Epithelial cell of esophagus (primary cell): ENCODE data around the gene ALK.

Experiments used
- DNase-seq: peaks from one replicate; pipeline ENCODE4 v3.0.0; 2010; ENCODE audit warnings: low read depth
- H3K4me3 ChIP-seq: 2 replicates; pipeline ENCODE4 v1.5.1; 2011; ENCODE audit warnings: mild to moderate bottlenecking, low read length, control low read depth
- TF ChIP-seq, protein P1 (sequence below): IDR thresholded peaks from 2 replicates; pipeline ENCODE4 v1.5.1; 2011; ENCODE audit warnings: low read depth, mild to moderate bottlenecking, low read length, control low read depth, inconsistent platforms; ENCODE audit not compliant: insufficient read depth; ENCODE audit errors: missing control alignments

The ALK gene

DNA sequence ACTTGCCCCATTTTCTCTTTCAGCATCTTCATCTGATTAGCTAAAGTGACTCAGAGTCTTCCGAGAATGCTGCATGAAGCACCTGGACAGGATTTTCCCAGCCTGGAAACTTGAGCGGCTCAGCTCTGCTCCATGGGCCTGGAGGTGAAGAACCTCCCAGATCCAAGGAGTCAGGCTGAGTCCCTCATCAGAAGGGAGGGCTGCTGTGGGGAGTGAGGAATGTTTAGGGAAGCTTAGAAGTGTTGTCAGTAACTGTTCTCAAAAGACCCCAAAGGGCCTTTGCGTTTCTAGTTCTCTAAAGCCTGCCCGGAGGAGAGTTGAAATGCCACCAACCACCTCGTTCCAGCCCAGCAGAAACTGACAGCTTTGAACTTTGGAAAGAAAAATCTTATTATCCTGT, 649.1 kb downstream of the ALK start:
- DNase-seq: peak; percentile 20
- no peak overlapping the region for H3K4me3 ChIP-seq
- TF ChIP-seq, protein P1, sequence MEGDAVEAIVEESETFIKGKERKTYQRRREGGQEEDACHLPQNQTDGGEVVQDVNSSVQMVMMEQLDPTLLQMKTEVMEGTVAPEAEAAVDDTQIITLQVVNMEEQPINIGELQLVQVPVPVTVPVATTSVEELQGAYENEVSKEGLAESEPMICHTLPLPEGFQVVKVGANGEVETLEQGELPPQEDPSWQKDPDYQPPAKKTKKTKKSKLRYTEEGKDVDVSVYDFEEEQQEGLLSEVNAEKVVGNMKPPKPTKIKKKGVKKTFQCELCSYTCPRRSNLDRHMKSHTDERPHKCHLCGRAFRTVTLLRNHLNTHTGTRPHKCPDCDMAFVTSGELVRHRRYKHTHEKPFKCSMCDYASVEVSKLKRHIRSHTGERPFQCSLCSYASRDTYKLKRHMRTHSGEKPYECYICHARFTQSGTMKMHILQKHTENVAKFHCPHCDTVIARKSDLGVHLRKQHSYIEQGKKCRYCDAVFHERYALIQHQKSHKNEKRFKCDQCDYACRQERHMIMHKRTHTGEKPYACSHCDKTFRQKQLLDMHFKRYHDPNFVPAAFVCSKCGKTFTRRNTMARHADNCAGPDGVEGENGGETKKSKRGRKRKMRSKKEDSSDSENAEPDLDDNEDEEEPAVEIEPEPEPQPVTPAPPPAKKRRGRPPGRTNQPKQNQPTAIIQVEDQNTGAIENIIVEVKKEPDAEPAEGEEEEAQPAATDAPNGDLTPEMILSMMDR: no peak

DNA sequence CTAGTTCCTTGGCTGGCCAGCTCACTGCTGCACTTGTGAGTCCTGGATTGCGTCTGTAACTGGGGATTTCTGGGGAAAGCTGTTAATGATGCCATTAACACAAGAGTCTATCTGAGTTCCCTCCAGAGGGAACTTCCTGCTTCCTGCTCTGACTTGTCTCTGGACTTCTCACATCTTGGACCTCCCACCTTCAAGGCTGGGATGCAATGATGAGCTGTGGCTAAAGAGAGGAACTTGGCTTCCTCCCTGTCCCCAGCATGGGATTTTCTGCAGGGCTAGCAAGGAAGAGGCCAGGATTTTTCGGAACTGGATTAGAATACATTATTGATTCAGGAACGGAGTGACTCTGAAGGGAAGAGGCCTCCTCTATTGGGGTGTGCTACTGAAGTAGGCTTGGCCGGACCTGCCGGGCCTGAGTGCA, 650.7 kb downstream of the ALK start:
- TF ChIP-seq, protein P1: no peak
- H3K4me3 ChIP-seq: no peak overlapping the region
- DNase-seq: peak; percentile 68

DNA sequence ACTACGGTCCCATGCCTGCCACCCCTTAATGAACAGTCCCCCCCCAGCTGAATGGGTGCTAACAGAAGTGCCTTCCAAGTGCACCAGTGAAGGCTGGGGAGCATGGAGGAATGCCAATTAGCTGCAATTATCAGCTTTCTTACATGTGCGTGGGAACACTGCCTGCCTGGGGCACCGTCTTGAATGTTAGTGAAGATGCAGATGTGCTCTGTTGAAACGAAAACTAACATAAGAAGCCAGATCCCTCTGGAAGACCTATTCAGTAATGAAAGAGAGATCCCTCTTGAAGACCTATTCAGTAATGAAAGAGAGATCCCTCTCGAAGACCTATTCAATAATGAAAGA, 651.6 kb downstream of the ALK start:
- TF ChIP-seq, protein P1: no peak
- no peak for DNase-seq

DNA sequence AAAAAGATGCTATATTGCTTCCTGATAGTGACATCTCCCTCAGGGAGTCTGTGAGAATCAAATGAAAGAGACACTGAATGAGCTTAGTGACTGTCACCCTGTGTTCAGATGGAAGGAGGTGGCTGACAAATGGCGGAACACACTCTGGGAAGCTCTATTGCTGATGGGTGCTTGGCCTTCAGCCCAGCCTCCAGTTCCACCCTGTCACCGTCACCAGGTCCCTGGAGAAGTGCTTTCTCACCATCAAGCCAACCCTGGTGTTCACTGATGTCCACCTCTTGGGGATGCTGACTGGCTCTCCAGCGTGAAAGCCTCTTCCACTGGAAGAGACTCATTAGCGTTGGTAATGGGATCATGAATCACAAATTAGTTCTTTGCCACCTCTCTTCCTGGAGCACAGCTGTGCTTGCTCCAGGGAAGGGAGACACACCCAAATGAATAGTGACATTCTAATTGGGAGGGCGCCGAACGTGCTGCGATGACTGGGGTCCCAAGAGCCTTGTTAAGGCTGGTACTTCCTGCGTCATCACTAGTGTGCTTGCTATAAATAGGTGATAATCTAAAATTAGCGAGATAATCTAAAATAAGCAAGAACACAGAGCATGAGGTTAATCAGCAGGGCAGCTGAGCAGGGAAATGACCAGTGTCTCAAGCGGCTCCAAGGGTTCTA, 652.2 kb downstream of the ALK start:
- TF ChIP-seq, protein P1: no peak
- no peak for DNase-seq
- no peak overlapping the region for H3K4me3 ChIP-seq

More for the DNA sequence above, 651.6 kb downstream of the ALK start:
- H3K4me3 ChIP-seq: no peak overlapping the region

DNA sequence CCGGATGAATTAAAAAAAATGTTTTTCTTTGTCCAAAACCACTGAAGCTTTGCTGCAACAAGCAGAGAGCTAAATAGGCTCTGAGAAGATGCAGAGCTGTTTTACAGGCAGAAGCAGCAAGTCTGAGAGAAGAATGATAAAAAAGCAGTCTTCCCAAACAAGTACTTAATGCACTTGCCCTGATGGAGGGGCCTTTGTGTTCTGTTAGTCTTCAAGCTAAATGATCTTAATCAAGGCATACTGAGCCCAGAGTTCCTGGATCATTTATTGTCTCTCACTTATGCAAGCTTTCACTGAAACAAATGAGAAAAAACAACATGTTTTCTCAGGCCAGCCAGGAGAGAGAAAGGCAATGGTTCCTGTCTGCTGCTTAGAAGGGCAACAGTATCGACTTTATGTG, 653.7 kb downstream of the ALK start:
- no peak overlapping the region for H3K4me3 ChIP-seq
- TF ChIP-seq, protein P1: no peak
- no peak for DNase-seq

DNA sequence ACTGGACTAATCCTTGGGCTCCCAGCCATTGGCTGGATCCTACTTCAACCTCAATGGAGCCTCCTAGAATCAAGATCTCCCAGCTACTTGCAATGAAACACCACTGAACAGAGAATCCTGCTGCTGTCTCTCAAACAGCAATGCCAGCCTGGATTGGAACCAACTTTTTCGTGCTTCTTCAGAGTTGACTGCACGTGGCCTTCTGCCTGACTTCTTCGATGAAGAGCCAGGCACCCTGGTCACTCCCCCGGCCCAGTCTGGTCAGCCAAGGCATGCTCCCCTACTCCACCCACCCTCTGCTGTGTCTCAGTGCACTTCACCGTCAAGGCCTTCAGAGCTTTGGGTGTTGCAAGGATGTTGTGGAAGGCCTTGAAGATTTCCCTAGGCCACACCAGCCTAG, 657.5 kb downstream of the ALK start:
- DNase-seq: no peak
- no peak overlapping the region for H3K4me3 ChIP-seq
- TF ChIP-seq, protein P1: no peak

DNA sequence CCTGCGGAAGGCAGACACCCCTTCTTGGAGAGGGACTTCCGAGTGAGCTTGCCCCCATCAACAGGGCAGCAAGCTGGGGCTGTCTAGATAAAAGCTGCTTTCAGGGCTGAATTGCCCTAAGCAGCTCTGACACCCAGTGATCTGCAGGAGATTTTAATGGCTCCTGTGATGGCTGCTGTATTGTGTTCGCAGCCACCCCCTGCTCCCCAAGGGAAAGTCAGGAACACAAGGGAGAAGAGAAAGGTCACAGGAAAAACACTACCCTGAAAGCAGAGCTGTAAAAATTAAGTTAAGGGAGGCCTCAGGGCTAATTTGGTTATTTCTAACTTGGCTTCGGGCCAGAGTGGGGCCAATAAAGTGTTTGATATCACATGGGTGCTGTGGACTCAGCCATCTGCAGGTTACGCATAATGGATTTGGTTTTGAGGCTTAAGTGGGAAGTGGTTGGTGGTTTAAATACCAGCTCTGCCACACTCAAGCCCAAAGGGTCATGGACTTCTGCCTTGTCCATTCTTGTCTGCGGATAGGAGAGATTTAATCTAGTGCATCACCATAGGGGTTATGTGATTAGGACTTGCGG, 658.6 kb downstream of the ALK start:
- DNase-seq: no peak
- TF ChIP-seq, protein P1: no peak
- H3K4me3 ChIP-seq: no peak overlapping the region
